HepG2 (cell line): ENCODE measurements around the gene DNAJA3. TPM values are rescaled to one million over a fixed set of nuclear protein-coding genes. Genes with fewer than 3 reads are reported as not detected.
A peak's percentile ranks its signal among the peaks of the same experiment; 100 is the strongest.

Source experiments
- FIP1L1 ChIP-seq: fragments of 200-400 bp; formaldehyde crosslinking; IDR thresholded peaks from 2 replicates; pipeline ENCODE4 v1.6.1; 2018; ENCODE audit warnings: low read depth, mild to moderate bottlenecking, low read length, moderate library complexity, borderline replicate concordance; ENCODE audit not compliant: insufficient read depth
- FOXK1 ChIP-seq: sonication (generic); formaldehyde crosslinking; IDR thresholded peaks from 2 replicates; pipeline ENCODE4 v1.4.0; 2020; ENCODE audit warnings: low read depth, missing genetic modification reagents, borderline replicate concordance
- GMEB2 ChIP-seq: IDR thresholded peaks from 2 replicates; pipeline ENCODE4 v1.6.1; 2016; ENCODE audit warnings: missing biosample characterization, missing genetic modification reagents, low read depth
- HDAC2 ChIP-seq: sonication (generic); formaldehyde crosslinking; IDR thresholded peaks from 2 replicates; pipeline ENCODE4 v1.4.0; 2020; ENCODE audit warnings: missing genetic modification reagents
- RFXAP ChIP-seq: sonication (generic); formaldehyde crosslinking; IDR thresholded peaks from 2 replicates; pipeline ENCODE4 v1.4.0; 2020; ENCODE audit warnings: missing genetic modification reagents, borderline replicate concordance
- SP1 ChIP-seq, 2 experiments: fragments of 450-650 bp in 1 of 2; sonication (generic) in 1 of 2; formaldehyde crosslinking in 1 of 2; IDR thresholded peaks; 2 replicates each; pipeline versions ENCODE4 v1.4.0 to v1.6.1; 2016 to 2020; ENCODE audit warnings: missing genetic modification reagents in 1 of 2
- TBX3 ChIP-seq: fragments of 450-650 bp; IDR thresholded peaks from 2 replicates; pipeline ENCODE4 v1.6.1; 2017; ENCODE audit warnings: antibody characterized with exemption, mild to moderate bottlenecking, inconsistent platforms, borderline replicate concordance
- ZBTB26 ChIP-seq: IDR thresholded peaks from 2 replicates; pipeline ENCODE4 v1.6.1; 2016; ENCODE audit warnings: missing compliant biosample characterization, missing genetic modification reagents, borderline replicate concordance
- ZBTB34 ChIP-seq: sonication (generic); formaldehyde crosslinking; IDR thresholded peaks from 2 replicates; pipeline ENCODE4 v1.8.0; 2022; ENCODE audit warnings: mild to moderate bottlenecking, missing genetic modification reagents
- ZNF160 ChIP-seq: sonication (generic); formaldehyde crosslinking; IDR thresholded peaks from 2 replicates; pipeline ENCODE4 v1.8.0; 2022; ENCODE audit warnings: mild to moderate bottlenecking, inconsistent platforms, missing genetic modification reagents
- ZNF333 ChIP-seq: sonication (generic); formaldehyde crosslinking; IDR thresholded peaks from 2 replicates; pipeline ENCODE4 v1.4.0; 2020; ENCODE audit warnings: mild to moderate bottlenecking, missing genetic modification reagents, borderline replicate concordance
- ZNF367 ChIP-seq: sonication (generic); formaldehyde crosslinking; IDR thresholded peaks from 2 replicates; pipeline ENCODE4 v1.4.0; 2020; ENCODE audit warnings: missing genetic modification reagents, borderline replicate concordance
- ZNF510 ChIP-seq: sonication (generic); formaldehyde crosslinking; IDR thresholded peaks from 2 replicates; pipeline ENCODE4 v1.4.0; 2020; ENCODE audit warnings: low read depth, mild to moderate bottlenecking, missing genetic modification reagents
- ZNF513 ChIP-seq: sonication (generic); formaldehyde crosslinking; conservative IDR thresholded peaks from 2 replicates; pipeline ENCODE4 v1.5.0; 2020; ENCODE audit warnings: missing genetic modification reagents
- ZNF570 ChIP-seq: sonication (generic); formaldehyde crosslinking; IDR thresholded peaks from 2 replicates; pipeline ENCODE4 v1.4.0; 2020; ENCODE audit warnings: mild to moderate bottlenecking, missing genetic modification reagents, borderline replicate concordance
- ZNF644 ChIP-seq: IDR thresholded peaks from 2 replicates; pipeline ENCODE4 v1.6.1; 2016; ENCODE audit warnings: low read depth
- ZNF713 ChIP-seq: sonication (generic); formaldehyde crosslinking; IDR thresholded peaks from 2 replicates; pipeline ENCODE4 v1.4.0; 2020; ENCODE audit warnings: mild to moderate bottlenecking, missing genetic modification reagents
- ZNF746 ChIP-seq: sonication (generic); formaldehyde crosslinking; IDR thresholded peaks from 2 replicates; pipeline ENCODE4 v1.8.0; 2022; ENCODE audit warnings: mild to moderate bottlenecking, missing genetic modification reagents
- ZNF747 ChIP-seq: sonication (generic); formaldehyde crosslinking; IDR thresholded peaks from 2 replicates; pipeline ENCODE4 v1.8.1; 2023; ENCODE audit warnings: missing genetic modification reagents, mild to moderate bottlenecking, borderline replicate concordance
- ZSCAN31 ChIP-seq: sonication (generic); formaldehyde crosslinking; IDR thresholded peaks from 2 replicates; pipeline ENCODE4 v1.5.0; 2020; ENCODE audit warnings: low read depth, mild to moderate bottlenecking, missing genetic modification reagents
- polyA plus RNA-seq, 8 experiments: library from polyadenylated mRNA; depleted of rRNA in 3 of 8; stranded (reverse) in 7 of 8; unstranded in 1 of 8; fragments of >200 nt; fragmentation: Illumina TruSeq in 4 of 8; extraction: Trizol in 4 of 8; gene quantifications; 2 replicates each; pipeline versions ENCODE4 v1.2.1 to v1.2.3, GENCODE V29; 2011 to 2016; ENCODE audit warnings: low read depth in 4 of 8, missing spikeins in 1 of 8, mixed read lengths in 1 of 8; ENCODE audit not compliant: insufficient read depth in 1 of 8
- total RNA-seq, 5 experiments: library from RNA; depleted of rRNA; stranded (reverse); fragments of >200 nt; fragmentation: Illumina TruSeq; extraction: Trizol; gene quantifications; 2 replicates each; pipeline ENCODE4 v1.2.3, GENCODE V29; 2016; ENCODE audit warnings: low read depth in 1 of 5
- TF ChIP-seq, protein P1 (sequence below): sonication (generic); formaldehyde crosslinking; conservative IDR thresholded peaks from 2 replicates; pipeline ENCODE4 v1.4.0; 2020; ENCODE audit warnings: missing genetic modification reagents

Gene DNAJA3
- total and polyA plus RNA-seq, 2 of the 13 experiments (the other 11 are each of a cell fraction or from before 2014, with no cell fraction given), result 77.0 to 83.3 TPM

DNA sequence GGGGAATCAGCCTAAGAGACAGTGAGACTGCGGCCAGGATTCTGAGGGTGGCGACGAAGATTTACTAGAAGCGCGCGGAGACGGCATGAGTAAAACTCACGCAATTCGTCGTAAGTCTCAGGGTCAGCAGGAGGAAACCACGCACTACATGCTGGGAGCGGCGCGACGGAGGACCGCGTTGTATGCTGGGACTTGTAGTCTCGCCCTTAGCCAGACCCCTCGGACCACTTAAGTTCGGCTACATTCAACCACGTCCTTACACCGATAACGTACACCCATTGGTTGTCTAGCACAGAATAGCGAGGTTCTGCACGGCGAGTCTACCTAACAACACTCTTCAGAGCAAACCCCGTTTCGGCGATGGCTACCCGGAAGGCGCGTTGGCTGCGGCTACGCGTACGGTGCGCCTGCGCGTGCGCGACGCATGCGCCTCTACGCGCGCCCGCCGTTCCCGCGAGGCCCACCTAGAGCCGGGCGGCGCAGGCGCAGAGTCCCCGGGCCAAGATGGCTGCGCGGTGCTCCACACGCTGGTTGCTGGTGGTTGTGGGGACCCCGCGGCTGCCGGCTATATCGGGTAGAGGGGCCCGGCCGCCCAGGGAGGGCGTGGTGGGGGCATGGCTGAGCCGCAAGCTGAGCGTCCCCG lies at the start of gene DNAJA3 (continued):
- peak; percentile 85 for TF ChIP-seq GMEB2 (CRISPR knock-in tag)
- TF ChIP-seq ZNF644 (CRISPR knock-in tag), result no peak
- TF ChIP-seq ZNF746, result no peak
- TF ChIP-seq ZNF367 (CRISPR knock-in tag), result no peak
- TF ChIP-seq HDAC2 (CRISPR knock-in tag), result no peak; the same call in 1 of the 2 replicates
- TF ChIP-seq ZNF747 (CRISPR knock-in tag), result peak; percentile 23; the same call in 1 of the 2 replicates
- no peak for TF ChIP-seq ZNF713
- peak; percentile 32; the same call in 1 of the 2 replicates for TF ChIP-seq FOXK1 (CRISPR knock-in tag)
- TF ChIP-seq SP1 (IDR thresholded peaks at IDR 0.05), result no peak
- TF ChIP-seq SP1 (CRISPR knock-in tag; IDR thresholded peaks at IDR 0.05), result peak; percentile 57
- peak; percentile 91; the same call in 1 of the 2 replicates for TF ChIP-seq FIP1L1
- no peak for TF ChIP-seq RFXAP
- TF ChIP-seq, protein P1, sequence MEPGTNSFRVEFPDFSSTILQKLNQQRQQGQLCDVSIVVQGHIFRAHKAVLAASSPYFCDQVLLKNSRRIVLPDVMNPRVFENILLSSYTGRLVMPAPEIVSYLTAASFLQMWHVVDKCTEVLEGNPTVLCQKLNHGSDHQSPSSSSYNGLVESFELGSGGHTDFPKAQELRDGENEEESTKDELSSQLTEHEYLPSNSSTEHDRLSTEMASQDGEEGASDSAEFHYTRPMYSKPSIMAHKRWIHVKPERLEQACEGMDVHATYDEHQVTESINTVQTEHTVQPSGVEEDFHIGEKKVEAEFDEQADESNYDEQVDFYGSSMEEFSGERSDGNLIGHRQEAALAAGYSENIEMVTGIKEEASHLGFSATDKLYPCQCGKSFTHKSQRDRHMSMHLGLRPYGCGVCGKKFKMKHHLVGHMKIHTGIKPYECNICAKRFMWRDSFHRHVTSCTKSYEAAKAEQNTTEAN (CRISPR knock-in tag), result no peak
- no peak for TF ChIP-seq ZNF160 (CRISPR knock-in tag)
- TF ChIP-seq ZNF510 (CRISPR knock-in tag), result no peak; the same call in 1 of the 2 replicates
- peak; percentile 37; the same call in 1 of the 2 replicates for TF ChIP-seq ZBTB34 (CRISPR knock-in tag)
- TF ChIP-seq ZBTB26, result peak; percentile 18
- peak; percentile 90; the same call in 1 of the 2 replicates for TF ChIP-seq ZNF333
- no peak for TF ChIP-seq ZNF570 (CRISPR knock-in tag)
- no peak for TF ChIP-seq TBX3
- TF ChIP-seq ZSCAN31 (CRISPR knock-in tag), result peak; percentile 54; the same call in 1 of the 2 replicates
- TF ChIP-seq ZNF513, result no peak
